ACC112 (cell line): ENCODE measurements around the gene MAN1B1.

ENCODE experiments used
- H2AFZ ChIP-seq: fragments of 200-600 bp; sonication (generic); one replicate; pipeline ENCODE4 v1.6.0; 2017; ENCODE audit warnings: antibody characterized with exemption, low read length; ENCODE audit not compliant: unreplicated experiment
- H3K27ac ChIP-seq: fragments of 200-600 bp; sonication (generic); 2 replicates; pipeline ENCODE4 v1.5.1; 2014; ENCODE audit warnings: low read depth, mild to moderate bottlenecking, antibody characterized with exemption, low read length, moderate library complexity
- H3K27me3 ChIP-seq: fragments of 200-600 bp; sonication (generic); 2 replicates; pipeline ENCODE4 v1.6.1; 2014; ENCODE audit warnings: mild to moderate bottlenecking, antibody characterized with exemption, low read length, moderate library complexity, mixed read lengths; ENCODE audit not compliant: insufficient read depth
- H3K36me3 ChIP-seq: fragments of 200-600 bp; sonication (generic); 2 replicates; pipeline ENCODE4 v1.6.1; 2016; ENCODE audit warnings: mild to moderate bottlenecking, antibody characterized with exemption, low read length, moderate library complexity, mixed read lengths; ENCODE audit not compliant: insufficient read depth
- H3K4me1 ChIP-seq: fragments of 200-600 bp; sonication (generic); one replicate; pipeline ENCODE4 v1.6.1; 2016; ENCODE audit warnings: low read length, mixed read lengths; ENCODE audit not compliant: insufficient read depth, unreplicated experiment, control insufficient read depth
- H3K4me3 ChIP-seq: fragments of 200-600 bp; sonication (generic); 2 replicates; pipeline ENCODE4 v1.5.1; 2014; ENCODE audit warnings: mild to moderate bottlenecking, low read depth, low read length
- H3K79me2 ChIP-seq: fragments of 200-600 bp; sonication (generic); one replicate; pipeline ENCODE4 v1.6.0; 2016; ENCODE audit warnings: low read length; ENCODE audit not compliant: control insufficient read depth, unreplicated experiment, insufficient read depth

Gene MAN1B1

DNA sequence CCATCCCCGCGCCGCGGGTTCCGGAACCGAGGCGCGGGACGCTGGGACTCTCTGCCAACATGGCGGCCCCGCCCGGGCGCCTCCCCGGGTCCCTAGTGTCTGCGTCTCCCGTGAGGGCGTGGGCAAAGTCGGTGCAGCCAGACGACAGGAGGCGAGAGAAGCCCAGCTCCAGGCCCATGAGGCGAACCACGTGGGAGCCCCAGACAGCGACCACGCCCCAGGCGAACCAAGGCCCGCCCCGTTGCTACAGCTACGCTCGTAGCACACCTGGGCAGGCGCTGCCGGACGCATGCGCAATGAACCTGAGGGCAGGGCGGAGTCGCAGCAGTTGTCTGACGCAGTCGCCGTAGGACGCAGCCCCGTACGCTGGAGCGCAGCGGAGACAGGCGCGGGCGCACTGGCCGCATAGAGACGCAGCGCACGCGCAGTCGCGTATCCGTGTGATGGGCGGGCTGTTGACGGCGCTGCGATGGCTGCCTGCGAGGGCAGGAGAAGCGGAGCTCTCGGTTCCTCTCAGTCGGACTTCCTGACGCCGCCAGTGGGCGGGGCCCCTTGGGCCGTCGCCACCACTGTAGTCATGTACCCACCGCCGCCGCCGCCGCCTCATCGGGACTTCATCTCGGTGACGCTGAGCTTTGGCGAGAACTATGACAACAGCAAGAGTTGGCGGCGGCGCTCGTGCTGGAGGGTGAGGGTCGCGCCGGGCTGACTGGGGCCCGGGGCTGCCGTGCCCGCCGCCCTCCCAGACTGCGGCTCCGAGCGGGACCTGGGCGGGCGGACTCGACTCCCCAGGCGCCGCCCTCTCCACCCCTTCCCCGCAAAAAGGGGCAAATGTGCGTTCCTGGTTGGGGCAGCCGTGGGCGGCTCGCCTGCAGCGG lies at the start of gene MAN1B1:
TSS of gene MAN1B1 (plus strand) at position 455 of the 878 bp plus-strand sequence. CDS start at position 470, 15 bp downstream.
- Histone ChIP-seq H3K27ac (peak within 1 kb of the TSS; percentile 82), H3K36me3 (peaks cover 2% of the 10 kb centered on the region; the same call in 1 of the 2 replicates), H3K27me3 (no peaks in the 10 kb centered on the region), H3K79me2 (peaks cover 8% of the 10 kb centered on the region), H3K4me3 (peak within 1 kb of the TSS; percentile 83), H2AFZ (peak within 1 kb of the TSS; percentile 66), H3K4me1 (peaks cover 42% of the 10 kb centered on the region)

DNA sequence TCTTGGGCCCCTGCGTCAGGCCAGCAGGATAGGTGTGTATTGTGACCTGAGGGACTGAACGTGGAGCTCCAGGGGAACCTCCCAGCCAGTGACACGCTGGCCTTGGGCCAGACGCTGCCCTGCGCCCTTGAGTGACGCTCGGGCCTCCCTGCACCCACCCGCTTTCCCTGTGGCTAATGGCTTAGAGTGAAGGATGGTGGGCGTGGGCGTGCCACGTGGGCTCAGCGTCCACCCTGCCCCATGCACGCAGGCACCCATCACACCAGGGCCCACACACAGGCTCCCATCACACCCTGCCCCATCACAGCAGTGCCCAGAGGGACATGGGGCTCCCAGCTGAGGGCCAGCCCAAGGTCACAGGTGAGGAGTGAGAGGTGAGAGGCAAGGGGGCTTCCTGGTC lies 49.8 kb upstream of the MAN1B1 start:
- Histone ChIP-seq H3K79me2 (no peaks in the 10 kb centered on the region), H3K36me3 (no peaks in the 10 kb centered on the region; the same call in 1 of the 2 replicates), H3K27me3 (no peaks in the 10 kb centered on the region), H3K4me3 (no peak overlapping the region), H3K27ac (no peak overlapping the region), H3K4me1 (peaks cover 5% of the 10 kb centered on the region), H2AFZ (no peak overlapping the region)

DNA sequence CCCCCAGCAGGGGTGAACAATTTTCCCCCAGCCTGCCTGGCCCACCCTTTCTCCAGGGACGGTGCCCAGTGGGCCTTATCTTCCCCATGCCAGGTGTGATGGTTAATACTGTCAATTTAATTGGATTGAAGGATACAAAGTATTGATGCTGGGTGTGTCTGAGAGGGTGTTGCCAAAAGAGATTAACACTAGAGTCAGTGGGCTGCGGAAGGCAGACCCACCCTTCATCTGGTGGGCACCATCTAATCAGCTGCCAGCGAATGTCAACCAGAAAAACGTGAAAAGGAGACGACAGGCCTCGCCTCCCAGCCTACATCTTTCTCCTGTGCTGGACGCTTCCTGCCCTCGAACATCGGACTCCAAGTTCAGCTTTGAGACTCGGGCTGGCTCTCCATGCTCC lies 49.3 kb upstream of the MAN1B1 start:
- Histone ChIP-seq H3K27ac (no peak overlapping the region), H3K27me3 (no peaks in the 10 kb centered on the region), H3K36me3 (no peaks in the 10 kb centered on the region; the same call in 1 of the 2 replicates)

DNA sequence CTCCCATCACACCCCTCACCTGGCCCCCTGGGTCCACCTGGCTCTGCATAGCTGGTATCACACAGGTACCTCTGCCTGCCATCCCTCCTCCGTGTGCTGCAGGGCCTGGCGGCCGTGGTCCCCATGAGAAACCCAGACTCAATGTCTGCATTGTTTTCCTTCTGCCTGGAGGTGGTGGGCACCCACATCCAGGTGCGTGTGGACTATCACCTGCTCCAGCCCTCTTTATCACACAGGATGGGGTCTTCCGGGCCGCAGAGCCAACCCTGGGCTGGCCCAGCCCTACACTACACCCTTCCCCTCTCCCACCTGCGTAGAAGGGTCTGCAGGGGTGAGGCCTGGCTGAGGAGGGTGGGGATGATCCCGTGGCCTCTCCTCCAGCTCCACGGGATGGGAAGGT lies 47.9 kb upstream of the MAN1B1 start:
- Histone ChIP-seq H2AFZ (no peak overlapping the region), H3K4me1 (peaks cover 5% of the 10 kb centered on the region), H3K4me3 (no peak overlapping the region), H3K27me3 (no peaks in the 10 kb centered on the region), H3K79me2 (peaks cover 8% of the 10 kb centered on the region), H3K27ac (no peak overlapping the region), H3K36me3 (no peaks in the 10 kb centered on the region; the same call in 1 of the 2 replicates)

More for the DNA sequence above, 49.3 kb upstream of the MAN1B1 start:
- no peak overlapping the region for H3K4me3 ChIP-seq
- peaks cover 5% of the 10 kb centered on the region for H3K4me1 ChIP-seq
- no peaks in the 10 kb centered on the region for H3K79me2 ChIP-seq
- no peak overlapping the region for H2AFZ ChIP-seq

DNA sequence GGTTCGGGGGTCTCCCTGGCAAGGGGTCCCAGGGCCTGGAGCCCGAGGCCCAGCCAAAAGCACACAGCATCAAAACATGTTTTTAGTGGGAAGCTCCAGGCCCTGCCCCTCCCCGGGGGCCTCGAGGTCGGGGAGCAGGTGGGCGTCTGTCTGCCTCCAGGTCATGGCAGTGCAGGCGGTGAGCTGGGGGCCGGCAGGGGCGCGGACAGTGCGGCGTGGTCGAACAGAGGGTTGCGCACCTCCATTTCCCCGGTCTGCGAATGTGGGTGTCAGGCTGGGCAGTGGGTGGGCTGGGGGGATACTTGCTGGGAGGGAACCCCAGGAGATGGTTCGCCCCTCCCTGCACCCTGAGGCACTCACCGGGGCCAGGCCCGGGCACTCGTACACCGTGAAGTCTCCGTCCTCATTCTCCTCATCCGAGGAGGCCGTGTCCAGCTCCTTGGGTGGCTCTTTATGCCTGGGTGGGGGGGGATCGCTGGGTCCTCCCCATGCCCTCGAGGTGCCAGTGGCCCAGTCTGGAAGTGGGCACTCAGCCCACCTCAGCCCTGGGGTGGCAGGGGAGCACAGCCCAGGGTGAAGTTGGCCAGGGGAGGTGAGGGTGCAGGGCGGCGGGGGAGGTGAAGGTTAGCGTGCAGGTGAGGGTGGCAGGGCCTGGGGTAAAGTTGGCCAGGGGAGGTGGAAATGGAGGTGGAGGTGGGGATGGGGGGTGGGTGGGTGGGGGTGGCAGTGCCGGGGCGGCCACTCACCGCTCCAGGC lies 47.0 kb upstream of the MAN1B1 start:
- no peak overlapping the region for H3K27ac ChIP-seq
- H3K36me3 ChIP-seq, result no peaks in the 10 kb centered on the region; the same call in 1 of the 2 replicates
- H3K27me3 ChIP-seq, result no peaks in the 10 kb centered on the region
- peaks cover 17% of the 10 kb centered on the region for H3K79me2 ChIP-seq
- peaks cover 4% of the 10 kb centered on the region for H3K4me1 ChIP-seq
- no peak overlapping the region for H3K4me3 ChIP-seq
- no peak overlapping the region for H2AFZ ChIP-seq

DNA sequence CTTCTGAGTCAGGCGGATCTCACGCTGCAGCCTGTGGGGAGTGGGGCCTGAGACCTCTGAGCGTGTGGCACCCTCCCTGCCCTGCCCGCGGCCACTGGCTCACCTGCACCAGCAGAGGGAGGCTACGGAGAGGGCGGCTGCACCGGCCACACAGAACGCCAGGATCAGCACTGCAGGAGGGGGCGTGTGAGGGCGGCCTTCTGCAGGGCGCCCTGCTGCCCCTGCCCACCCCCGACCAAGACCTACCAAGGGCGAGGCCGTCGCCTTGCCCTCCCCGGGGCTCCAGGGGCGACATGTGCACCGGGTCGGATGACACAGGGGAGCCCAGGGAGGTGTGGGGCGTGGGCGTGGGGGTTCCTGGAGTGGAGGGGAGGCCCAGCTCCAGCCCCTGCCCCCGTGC lies 46.2 kb upstream of the MAN1B1 start:
- H3K27me3 ChIP-seq, result no peaks in the 10 kb centered on the region

DNA sequence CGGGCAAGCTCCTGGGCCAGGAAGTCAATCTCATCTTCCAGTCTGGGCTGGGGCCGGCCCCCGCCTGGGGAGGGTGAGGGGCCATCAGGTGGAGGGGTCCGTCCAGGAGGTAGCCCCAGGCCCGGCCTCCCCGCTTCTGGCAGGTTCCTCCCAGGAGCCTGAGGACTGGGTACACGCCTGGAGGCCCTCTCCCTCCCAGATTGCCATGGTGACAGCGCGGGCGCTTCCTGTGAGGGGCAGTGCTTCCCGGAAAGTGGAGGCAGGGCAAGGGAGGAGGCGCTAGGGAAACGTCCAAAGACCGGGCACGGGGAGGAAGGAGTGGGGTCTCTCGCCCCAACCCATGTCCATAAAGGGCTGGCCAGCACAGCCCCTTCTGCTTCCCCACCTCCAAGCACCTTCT lies 45.7 kb upstream of the MAN1B1 start:
- H3K4me3 ChIP-seq, result no peak overlapping the region
- peaks cover 20% of the 10 kb centered on the region for H3K79me2 ChIP-seq
- no peak overlapping the region for H2AFZ ChIP-seq
- no peaks in the 10 kb centered on the region for H3K27me3 ChIP-seq
- peaks cover 4% of the 10 kb centered on the region for H3K4me1 ChIP-seq
- H3K36me3 ChIP-seq, result no peaks in the 10 kb centered on the region; the same call in 1 of the 2 replicates
- no peak overlapping the region for H3K27ac ChIP-seq

More for the DNA sequence above, 46.2 kb upstream of the MAN1B1 start:
- peaks cover 4% of the 10 kb centered on the region for H3K4me1 ChIP-seq
- peaks cover 20% of the 10 kb centered on the region for H3K79me2 ChIP-seq
- H3K4me3 ChIP-seq, result no peak overlapping the region
- no peak overlapping the region for H3K27ac ChIP-seq
- no peak overlapping the region for H2AFZ ChIP-seq
- no peaks in the 10 kb centered on the region; the same call in 1 of the 2 replicates for H3K36me3 ChIP-seq

DNA sequence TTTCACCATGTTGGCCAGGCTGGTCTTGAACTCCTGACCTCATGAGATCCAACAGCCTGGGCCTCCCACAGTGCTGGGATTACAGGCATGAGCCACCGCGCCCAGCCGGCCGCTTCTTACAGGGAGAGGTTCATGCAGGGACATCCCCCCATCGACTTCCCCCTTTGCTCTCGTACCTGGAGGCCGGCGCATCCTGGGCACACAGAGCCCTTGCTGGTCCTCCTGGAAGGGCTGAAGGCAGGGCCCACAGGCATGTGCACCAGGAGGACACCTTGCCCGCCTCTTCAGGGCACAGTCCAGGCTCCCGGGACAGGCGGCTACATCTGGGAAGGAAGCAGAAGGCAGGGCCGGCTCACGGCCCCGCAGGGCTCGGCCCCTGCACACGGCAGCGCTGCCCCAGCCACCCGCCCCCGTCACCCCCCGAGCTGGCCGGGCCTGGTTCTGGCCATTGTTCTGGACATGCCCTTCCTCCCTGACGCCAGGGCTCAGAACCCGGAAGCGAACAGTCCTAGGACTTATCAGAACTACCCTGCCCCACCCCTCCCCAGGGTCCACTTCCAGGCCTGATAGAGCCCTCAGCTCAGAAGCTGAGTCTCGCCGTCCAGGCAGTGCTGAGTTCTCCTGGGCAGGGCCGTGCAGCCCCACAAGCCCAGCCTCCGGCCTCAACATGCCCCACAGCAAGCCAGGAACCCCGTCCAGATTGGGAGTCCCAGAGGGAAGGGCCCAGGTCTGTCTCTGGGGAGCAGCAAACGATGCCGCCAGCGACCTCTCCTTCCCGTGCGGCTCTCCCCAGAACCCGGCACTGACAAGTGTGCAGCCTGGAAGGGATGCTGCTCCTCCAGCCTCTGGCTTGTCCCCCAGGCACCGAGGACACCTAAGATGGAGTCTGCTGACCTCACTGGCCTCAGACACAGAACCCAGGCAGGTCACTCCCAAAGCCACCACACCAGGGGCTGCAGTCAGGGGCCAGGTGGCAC lies 43.7 kb upstream of the MAN1B1 start:
- H3K27ac ChIP-seq, result no peak overlapping the region
- H3K4me3 ChIP-seq, result no peak overlapping the region
- peaks cover 4% of the 10 kb centered on the region for H3K4me1 ChIP-seq

DNA sequence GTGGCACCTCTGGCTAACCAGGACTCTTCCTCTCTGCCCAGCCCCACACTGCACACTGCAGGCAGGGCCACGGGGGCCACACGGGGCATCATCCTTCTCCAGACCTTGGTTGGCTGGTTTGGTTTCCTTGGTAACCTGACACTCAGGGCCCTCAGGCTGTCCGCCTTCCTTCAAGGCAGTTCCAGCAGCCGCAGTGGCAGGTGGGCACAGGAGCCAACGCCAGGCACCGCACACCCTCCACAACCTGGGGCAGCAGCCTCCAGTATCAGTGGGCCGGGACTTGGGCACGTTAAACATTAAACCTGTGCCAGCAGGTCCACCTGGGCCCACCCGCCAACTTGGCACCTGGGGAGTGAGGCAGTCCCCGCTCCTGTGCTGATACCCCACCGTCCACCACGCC lies 42.7 kb upstream of the MAN1B1 start:
- no peaks in the 10 kb centered on the region for H3K27me3 ChIP-seq
- no peak overlapping the region for H2AFZ ChIP-seq
- no peak overlapping the region; the same call in 1 of the 2 replicates for H3K4me3 ChIP-seq
- no peak overlapping the region for H3K27ac ChIP-seq
- H3K36me3 ChIP-seq, result no peaks in the 10 kb centered on the region
- H3K79me2 ChIP-seq, result peaks cover 20% of the 10 kb centered on the region
- H3K4me1 ChIP-seq, result peaks cover 4% of the 10 kb centered on the region

More for the DNA sequence above, 43.7 kb upstream of the MAN1B1 start:
- Histone ChIP-seq H3K27me3 (no peaks in the 10 kb centered on the region), H3K79me2 (peaks cover 20% of the 10 kb centered on the region), H2AFZ (no peak overlapping the region), H3K36me3 (no peaks in the 10 kb centered on the region; the same call in 1 of the 2 replicates)
